Stimulated activated CD4-positive, alpha-beta T cell treated with anti-CD3 and anti-CD28 coated beads, TNF-alpha, amount 100 ng/mL, for 48 hours (primary cell): Measurements from ENCODE around the gene OR6B3.

Experiments used
- DNase-seq, 3 donors: peaks; one replicate each; pipeline ENCODE4 v3.0.0-alpha.2; 2020; ENCODE audit warnings: low read depth in 3 of 3

OR6B3 gene

GRCh38 chr2:240053173-240054155 lies at the start of gene OR6B3:
Gene OR6B3, minus strand, starts transcription at chr2:240053521.
- no peak for DNase-seq

GRCh38 chr2:240098349-240098748 lies 45.0 kb upstream of the OR6B3 start:
- DNase-seq: no peak

GRCh38 chr2:240095556-240096523 lies 42.5 kb upstream of the OR6B3 start:
- no peak for DNase-seq

- DNase-seq: no peak
These were observed 36.0 kb upstream of the OR6B3 start for GRCh38 chr2:240089306-240089705.

- no peak for DNase-seq
These were observed 33.2 kb upstream of the OR6B3 start for GRCh38 chr2:240086563-240086962.

GRCh38 chr2:240078631-240079030 lies 25.3 kb upstream of the OR6B3 start:
- no peak for DNase-seq

- DNase-seq: no peak
These were observed 24.1 kb upstream of the OR6B3 start for GRCh38 chr2:240077442-240077841.

GRCh38 chr2:240074545-240074944 lies 21.2 kb upstream of the OR6B3 start:
- no peak for DNase-seq

GRCh38 chr2:240070907-240071306 lies 17.6 kb upstream of the OR6B3 start:
- no peak for DNase-seq

- no peak for DNase-seq
These were observed 16.5 kb upstream of the OR6B3 start for GRCh38 chr2:240069829-240070228.

- DNase-seq: no peak
These were observed 14.9 kb upstream of the OR6B3 start for GRCh38 chr2:240068193-240068592.

- DNase-seq: no peak
These were observed 13.2 kb upstream of the OR6B3 start for GRCh38 chr2:240066489-240066888.

- no peak for DNase-seq
These were observed 11.6 kb upstream of the OR6B3 start for GRCh38 chr2:240064898-240065297.

- DNase-seq: peak; percentile 5 to 36 (median 10)
These were observed 7.8 kb upstream of the OR6B3 start for GRCh38 chr2:240060977-240061591.

GRCh38 chr2:240056678-240057077 lies 3.4 kb upstream of the OR6B3 start:
- DNase-seq: no peak

- DNase-seq: no peak
These were observed 2.0 kb upstream of the OR6B3 start for GRCh38 chr2:240055177-240055917.

GRCh38 chr2:240052524-240052923 lies 797 bp downstream of the OR6B3 start:
- no peak for DNase-seq

- DNase-seq: no peak
These were observed 1.6 kb downstream of the OR6B3 start for GRCh38 chr2:240051697-240052096.

GRCh38 chr2:240050278-240050677 lies 3.0 kb downstream of the OR6B3 start:
- no peak for DNase-seq

- no peak for DNase-seq
These were observed 5.1 kb downstream of the OR6B3 start for GRCh38 chr2:240048237-240048636.

- DNase-seq: no peak
These were observed 8.2 kb downstream of the OR6B3 start for GRCh38 chr2:240045098-240045497.
